Gastroesophageal sphincter (tissue), 4 donors: ENCODE measurements around the gene CELF2. TPM values are rescaled to one million over a fixed set of nuclear protein-coding genes. Genes with fewer than 3 reads are reported as not detected.

Source experiments
- ATAC-seq: fragments of 150-250 bp; one replicate; pipeline ENCODE4 v1.9.1; 2016; ENCODE audit warnings: mild to moderate bottlenecking, moderate library complexity
- H3K27ac ChIP-seq, 4 donors: fragments of 200-600 bp; sonication (generic) in 3 of 4; 1 replicate in 3 of 4; 2 replicates in 1 of 4; pipeline ENCODE4 v1.5.1; 2016 to 2019
- H3K27me3 ChIP-seq: fragments of 200-600 bp; sonication (generic); one replicate; pipeline ENCODE4 v1.5.1; 2019
- H3K36me3 ChIP-seq, 2 donors: fragments of 200-600 bp; sonication (generic); one replicate each; pipeline ENCODE4 v1.5.1; 2019; ENCODE audit warnings: control low read depth in 1 of 2
- H3K4me1 ChIP-seq, 3 donors: fragments of 200-600 bp; sonication (generic); 1 replicate in 2 of 3; 2 replicates in 1 of 3; pipeline ENCODE4 v1.5.1; 2016 to 2019; ENCODE audit warnings: control low read depth in 2 of 3
- H3K4me3 ChIP-seq, 2 donors: fragments of 200-600 bp; sonication (generic); one replicate each; pipeline ENCODE4 v1.5.1; 2019; ENCODE audit warnings: mild to moderate bottlenecking in 1 of 2, moderate library complexity in 1 of 2
- H3K9me3 ChIP-seq, 3 donors: fragments of 200-600 bp; sonication (generic); one replicate each; pipeline ENCODE4 v1.5.1; 2017 to 2019; ENCODE audit warnings: control low read depth in 2 of 3
- EP300 ChIP-seq: sonication (generic); formaldehyde crosslinking; IDR thresholded peaks from one replicate; pipeline ENCODE4 v1.6.1; 2017; ENCODE audit warnings: antibody characterized with exemption, mild to moderate bottlenecking
- POLR2A ChIP-seq, 2 donors: fragments of 450-650 bp; IDR thresholded peaks; one replicate each; pipeline ENCODE4 v1.6.1; 2017; ENCODE audit warnings: antibody characterized with exemption in 2 of 2, mild to moderate bottlenecking in 2 of 2, moderate library complexity in 1 of 2
- POLR2AphosphoS5 ChIP-seq: sonication (generic); formaldehyde crosslinking; IDR thresholded peaks from one replicate; pipeline ENCODE4 v1.6.1; 2017; ENCODE audit warnings: antibody characterized with exemption
- WGBS, 2 donors: methylation state at CpG; one replicate each; pipeline ENCODE4 v1.1.5; 2018; ENCODE audit warnings: low coverage in 1 of 2; 5-methylcytosine and 5-hydroxymethylcytosine counted together
- total RNA-seq, 4 donors: library from RNA; depleted of rRNA; stranded (reverse); fragments of >200 nt; gene quantifications; one replicate each; pipeline ENCODE4 v1.1.0, GENCODE V29; 2016
- TF ChIP-seq, protein P1 (sequence below), 4 experiments: fragments of 200-600 bp in 2 of 4; fragments of 450-650 bp in 2 of 4; sonication (generic) in 1 of 4; IDR thresholded peaks; one replicate each; pipeline ENCODE4 v1.5.1; 2017 to 2019; ENCODE audit warnings: antibody characterized with exemption in 4 of 4, mild to moderate bottlenecking in 2 of 4, moderate library complexity in 2 of 4

CELF2 gene
- total RNA-seq, 4 donors from 2014 or later, result 82.4 to 122 (median 110) TPM

DNA sequence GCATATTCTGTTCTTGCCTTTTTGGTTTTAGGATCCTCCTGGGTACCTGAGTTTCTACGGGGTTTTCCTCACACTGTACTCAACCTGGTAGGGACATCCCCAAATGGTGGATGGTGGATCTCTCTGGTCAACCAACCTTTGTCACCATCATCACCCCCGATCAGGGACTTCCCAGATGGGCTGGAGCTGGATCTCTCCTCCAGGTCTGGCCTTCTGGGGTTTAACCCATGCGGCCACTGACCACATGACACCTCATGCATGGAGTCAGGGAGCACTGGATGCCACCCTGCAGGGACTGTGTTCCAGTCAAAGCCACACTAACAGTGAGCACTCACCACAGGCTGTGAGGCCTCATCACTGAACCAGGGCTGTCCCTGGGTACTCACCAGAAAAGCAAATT lies 80.0 kb downstream of the CELF2 start:
- Histone ChIP-seq H3K4me3 (no peak overlapping the region), H3K4me1 (peaks cover 0 to 14% (median 3%) of the 10 kb centered on the region in 3 donors), H3K9me3 (no peaks in the 10 kb centered on the region), H3K27me3 (no peaks in the 10 kb centered on the region), H3K27ac (no peak overlapping the region), H3K36me3 (no peaks in the 10 kb centered on the region)
- no peak for ATAC-seq
- WGBS, 2 donors, result 92% methylated on average over 3 of the region's 3 CpGs; no CpG with 5 or more reads in 1 of the 2 donors
- TF ChIP-seq POLR2A (IDR thresholded peaks at IDR 0.05) (no peak), POLR2AphosphoS5 (no peak), EP300 (no peak)
- TF ChIP-seq, protein P1, sequence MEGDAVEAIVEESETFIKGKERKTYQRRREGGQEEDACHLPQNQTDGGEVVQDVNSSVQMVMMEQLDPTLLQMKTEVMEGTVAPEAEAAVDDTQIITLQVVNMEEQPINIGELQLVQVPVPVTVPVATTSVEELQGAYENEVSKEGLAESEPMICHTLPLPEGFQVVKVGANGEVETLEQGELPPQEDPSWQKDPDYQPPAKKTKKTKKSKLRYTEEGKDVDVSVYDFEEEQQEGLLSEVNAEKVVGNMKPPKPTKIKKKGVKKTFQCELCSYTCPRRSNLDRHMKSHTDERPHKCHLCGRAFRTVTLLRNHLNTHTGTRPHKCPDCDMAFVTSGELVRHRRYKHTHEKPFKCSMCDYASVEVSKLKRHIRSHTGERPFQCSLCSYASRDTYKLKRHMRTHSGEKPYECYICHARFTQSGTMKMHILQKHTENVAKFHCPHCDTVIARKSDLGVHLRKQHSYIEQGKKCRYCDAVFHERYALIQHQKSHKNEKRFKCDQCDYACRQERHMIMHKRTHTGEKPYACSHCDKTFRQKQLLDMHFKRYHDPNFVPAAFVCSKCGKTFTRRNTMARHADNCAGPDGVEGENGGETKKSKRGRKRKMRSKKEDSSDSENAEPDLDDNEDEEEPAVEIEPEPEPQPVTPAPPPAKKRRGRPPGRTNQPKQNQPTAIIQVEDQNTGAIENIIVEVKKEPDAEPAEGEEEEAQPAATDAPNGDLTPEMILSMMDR (IDR thresholded peaks at IDR 0.05), result no peak

DNA sequence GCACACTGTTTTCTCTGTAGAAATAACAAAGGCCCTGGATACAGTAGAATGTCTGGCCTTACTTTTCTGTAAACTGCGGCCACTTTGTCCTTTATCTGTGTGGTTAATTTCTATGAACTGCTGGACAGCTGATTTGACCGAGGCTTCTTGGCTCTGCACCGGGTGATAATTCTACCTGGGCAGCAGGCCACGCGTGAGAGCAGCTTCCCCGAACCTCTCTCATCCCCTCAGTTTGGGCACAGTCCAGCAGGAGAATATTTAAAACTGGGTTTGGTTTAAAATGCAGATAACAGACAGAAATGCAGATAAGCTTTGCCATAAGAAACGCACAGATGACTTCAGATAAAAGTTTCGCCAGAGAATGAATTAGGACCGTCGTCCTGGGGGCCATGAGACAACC lies 81.0 kb downstream of the CELF2 start:
- H3K27me3 ChIP-seq, result no peaks in the 10 kb centered on the region
- no peaks in the 10 kb centered on the region for H3K36me3 ChIP-seq
- H3K4me1 ChIP-seq, result peaks cover 0 to 14% (median 3%) of the 10 kb centered on the region in 3 donors
- ATAC-seq, result no peak
- no peaks in the 10 kb centered on the region for H3K9me3 ChIP-seq
- TF ChIP-seq POLR2A (IDR thresholded peaks at IDR 0.05), result no peak
- TF ChIP-seq POLR2AphosphoS5, result no peak
- H3K27ac ChIP-seq, result no peak overlapping the region
- WGBS, 2 donors, result 40 to 47% methylated on average over 4 to 5 of the region's 10 CpGs
- no peak overlapping the region for H3K4me3 ChIP-seq

DNA sequence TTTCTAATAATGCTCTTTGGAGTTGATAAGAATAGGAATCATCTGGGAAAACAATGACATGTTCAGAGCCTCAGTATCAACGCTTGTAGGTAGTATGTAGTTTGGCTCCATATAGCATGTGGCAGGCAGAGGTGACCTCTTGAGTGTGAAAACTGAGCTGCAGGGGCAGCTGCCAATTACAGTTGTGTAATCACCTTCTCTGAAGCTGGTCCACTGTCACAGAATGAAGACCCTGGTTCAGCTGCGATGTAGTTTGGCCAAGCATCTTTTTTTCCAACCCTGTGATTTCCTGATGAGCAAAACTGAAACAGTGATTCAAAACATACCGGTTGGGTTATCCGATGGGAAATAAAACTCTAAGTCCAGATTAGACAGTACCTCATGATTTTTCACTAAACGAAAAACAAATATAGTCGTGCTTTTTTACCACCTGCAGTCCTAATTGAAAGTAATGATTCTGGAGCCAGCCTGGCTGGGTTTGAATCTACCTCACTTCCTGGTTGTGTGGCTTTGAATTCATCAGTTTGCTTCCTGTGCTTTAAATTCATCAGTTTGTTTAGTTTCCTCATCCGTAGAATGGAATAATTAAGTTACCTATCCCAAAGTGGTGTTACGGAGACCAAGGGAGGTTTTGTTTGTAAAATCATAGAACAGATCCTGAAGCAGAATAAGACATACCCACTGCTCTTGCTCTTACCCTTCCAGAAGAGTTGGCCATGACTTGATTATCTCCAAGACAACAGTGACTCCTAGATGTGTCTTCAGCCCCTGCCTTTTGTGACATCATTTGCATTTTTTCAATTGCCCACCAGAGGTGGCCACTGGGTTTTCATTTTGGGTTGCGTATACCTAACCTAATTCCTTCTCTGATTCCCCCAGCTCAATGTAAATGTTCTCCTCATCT lies 87.4 kb downstream of the CELF2 start:
- peaks cover 0 to 20% (median 0%) of the 10 kb centered on the region in 3 donors for H3K4me1 ChIP-seq

DNA sequence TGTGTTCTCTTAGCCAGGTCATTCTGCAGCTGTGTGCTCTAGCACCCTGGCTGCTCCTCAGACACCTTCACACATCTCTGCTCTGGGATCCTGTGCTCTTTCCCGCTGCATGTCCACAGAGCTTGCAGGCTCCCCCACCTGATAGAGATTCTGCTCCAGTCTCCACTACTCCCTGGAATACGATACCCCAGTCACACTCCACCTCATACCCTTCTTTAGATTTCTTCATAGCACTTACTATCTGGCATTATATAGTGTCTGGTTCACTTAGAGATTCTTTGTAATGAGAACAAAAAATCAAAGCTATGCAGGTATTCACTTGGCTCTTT lies 88.0 kb downstream of the CELF2 start:
- no peak for TF ChIP-seq POLR2A (IDR thresholded peaks at IDR 0.05)
- TF ChIP-seq EP300, result no peak
- TF ChIP-seq, protein P1 (IDR thresholded peaks at IDR 0.05), result no peak
- TF ChIP-seq POLR2AphosphoS5, result no peak
- no peak overlapping the region for H3K4me3 ChIP-seq
- H3K9me3 ChIP-seq, result peaks cover 0 to 7% (median 0%) of the 10 kb centered on the region in 3 donors
- H3K27me3 ChIP-seq, result no peaks in the 10 kb centered on the region
- ATAC-seq, result no peak
- WGBS, 2 donors, result 84 to 90% methylated on average over 2 of the region's 2 CpGs
- H3K36me3 ChIP-seq, result no peaks in the 10 kb centered on the region
- H3K27ac ChIP-seq, result no peak overlapping the region
- peaks cover 0 to 24% (median 0%) of the 10 kb centered on the region in 3 donors for H3K4me1 ChIP-seq

More for the DNA sequence above, 87.4 kb downstream of the CELF2 start:
- 93% methylated on average over 6 to 9 of the region's 9 CpGs for WGBS, 2 donors
- Histone ChIP-seq H3K36me3 (no peaks in the 10 kb centered on the region), H3K4me3 (no peak overlapping the region), H3K9me3 (peaks cover 0 to 7% (median 0%) of the 10 kb centered on the region in 3 donors), H3K27ac (no peak overlapping the region), H3K27me3 (no peaks in the 10 kb centered on the region)
- no peak for ATAC-seq
- TF ChIP-seq, protein P1 (IDR thresholded peaks at IDR 0.05), result no peak
- TF ChIP-seq EP300 (no peak), POLR2AphosphoS5 (no peak), POLR2A (IDR thresholded peaks at IDR 0.05) (no peak)

DNA sequence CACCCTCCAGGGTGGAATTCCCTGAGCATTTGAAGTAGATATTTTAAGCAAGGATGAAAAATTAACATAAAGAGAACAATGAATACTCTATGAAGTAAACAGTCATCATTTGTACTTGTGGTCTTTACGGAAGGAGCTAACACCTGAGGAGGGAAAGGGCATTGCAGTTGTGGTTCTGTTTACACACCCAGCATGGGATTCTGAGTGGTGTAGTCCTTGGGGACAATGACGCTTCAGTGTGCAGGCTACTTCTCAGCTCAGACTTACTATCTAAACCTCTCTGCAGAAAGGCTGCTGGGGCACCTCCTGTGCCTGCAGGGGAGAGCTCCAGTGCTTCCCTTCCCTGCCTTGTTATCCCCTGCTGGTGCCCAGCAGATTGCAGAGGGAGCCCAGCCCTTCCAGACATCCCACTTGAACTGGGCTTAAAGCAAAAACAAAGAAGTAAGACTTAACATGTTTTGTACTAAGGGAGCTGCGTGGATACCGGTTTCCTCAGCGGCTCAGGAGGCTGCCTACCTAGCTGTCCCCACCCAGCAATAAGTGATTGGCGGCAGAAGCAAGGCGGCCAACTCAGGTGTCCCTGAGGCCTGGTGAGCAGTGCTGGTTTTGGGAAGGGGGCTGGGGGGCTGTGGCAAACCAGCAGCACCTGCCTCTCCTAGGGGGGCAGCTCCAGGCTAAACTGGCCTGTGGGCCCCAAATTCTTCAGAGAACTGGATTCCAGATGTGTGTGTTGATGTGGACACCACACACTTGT lies 89.1 kb downstream of the CELF2 start:
- ATAC-seq, result no peak
- 58 to 95% methylated on average over 3 of the region's 7 CpGs for WGBS, 2 donors
- Histone ChIP-seq H3K36me3 (no peaks in the 10 kb centered on the region), H3K4me1 (peaks cover 0 to 29% (median 0%) of the 10 kb centered on the region in 3 donors), H3K4me3 (no peak overlapping the region), H3K27me3 (no peaks in the 10 kb centered on the region), H3K27ac (no peak overlapping the region), H3K9me3 (peaks cover 0 to 7% (median 0%) of the 10 kb centered on the region in 3 donors)
- TF ChIP-seq EP300 (no peak), POLR2AphosphoS5 (no peak), POLR2A (IDR thresholded peaks at IDR 0.05) (no peak)
- TF ChIP-seq, protein P1 (IDR thresholded peaks at IDR 0.05), result no peak
